WTC11 (cell line): Measurements from ENCODE around the gene TNS3. TPM values are rescaled to one million over a fixed set of nuclear protein-coding genes. Genes with fewer than 3 reads are reported as not detected.
A peak's percentile ranks its signal among the peaks of the same experiment; 100 is the strongest.
"Not testable (repeated sequence)": the region's sequence is repeated elsewhere in the genome, so short reads cannot be mapped to it uniquely, and the experiment has no call there.

Experiments
- ATAC-seq: fragments of 200-7000 bp; cut with Tn5 transposase; 2 replicates; pipeline ENCODE4 v1.10.0; 2021; ENCODE audit warnings: mild to moderate bottlenecking, moderate library complexity
- CTCF ChIA-PET: fragments of 300-600 bp; sonication (Branson Sonifier 250); formaldehyde crosslinking; loops from one replicate; lab custom pipeline; 2021; ENCODE audit warnings: antibody characterized with exemption; lab: Charles Lee
- POLR2A ChIA-PET: fragments of 350-600 bp; sonication (Branson Sonifier 250); formaldehyde crosslinking; loops from one replicate; lab custom pipeline; 2021; ENCODE audit warnings: antibody characterized with exemption; lab: Charles Lee
- DNase-seq: peaks from one replicate; pipeline ENCODE4 v3.0.0; 2021; ENCODE audit warnings: low spot score
- H3K27ac Mint-ChIP-seq: 2 replicates; pipeline ENCODE4 v1.8.0; 2021; ENCODE audit warnings: mixed read lengths
- H3K27me3 Mint-ChIP-seq: 2 replicates; pipeline ENCODE4 v1.8.0; 2021; ENCODE audit warnings: low read depth, mild to moderate bottlenecking, moderate library complexity, mixed read lengths
- H3K36me3 Mint-ChIP-seq: 2 replicates; pipeline ENCODE4 v1.8.0; 2021; ENCODE audit warnings: mixed read lengths
- H3K4me1 Mint-ChIP-seq: 2 replicates; pipeline ENCODE4 v1.8.0; 2022; ENCODE audit warnings: mixed read lengths
- H3K4me3 Mint-ChIP-seq: 2 replicates; pipeline ENCODE4 v1.8.0; 2021; ENCODE audit warnings: mild to moderate bottlenecking, moderate library complexity, mixed read lengths
- H3K9me3 Mint-ChIP-seq: 2 replicates; pipeline ENCODE4 v1.8.0; 2021; ENCODE audit warnings: mixed read lengths
- ATF1 ChIP-seq: sonication (generic); formaldehyde crosslinking; IDR thresholded peaks from 2 replicates; pipeline ENCODE4 v1.8.1; 2023; ENCODE audit warnings: mild to moderate bottlenecking, moderate library complexity, missing genetic modification reagents
- CREB1 ChIP-seq: sonication (generic); formaldehyde crosslinking; IDR thresholded peaks from 2 replicates; pipeline ENCODE4 v1.8.0; 2023; ENCODE audit warnings: mild to moderate bottlenecking, missing genetic modification reagents
- EMX1 ChIP-seq: fragments of 250-450 bp; sonication (Bioruptor Pico); IDR thresholded peaks from 2 replicates; pipeline ENCODE4 v1.8.0; 2021; ENCODE audit warnings: mild to moderate bottlenecking
- ESRRA ChIP-seq: sonication (generic); formaldehyde crosslinking; IDR thresholded peaks from 2 replicates; pipeline ENCODE4 v1.8.1; 2022; ENCODE audit warnings: mild to moderate bottlenecking, missing genetic modification reagents, borderline replicate concordance
- FOXK1 ChIP-seq: sonication (generic); formaldehyde crosslinking; IDR thresholded peaks from 2 replicates; pipeline ENCODE4 v1.8.0; 2022; ENCODE audit warnings: mild to moderate bottlenecking, moderate library complexity, missing genetic modification reagents
- HMGA2 ChIP-seq: fragments of 250-450 bp; sonication (Bioruptor Pico); IDR thresholded peaks from 2 replicates; pipeline ENCODE4 v1.4.0; 2021; ENCODE audit warnings: mild to moderate bottlenecking, moderate library complexity
- NFYB ChIP-seq: sonication (generic); formaldehyde crosslinking; conservative IDR thresholded peaks from 2 replicates; pipeline ENCODE4 v1.8.0; 2022; ENCODE audit warnings: low read depth, missing genetic modification reagents
- NR2C2 ChIP-seq: sonication (generic); formaldehyde crosslinking; IDR thresholded peaks from 2 replicates; pipeline ENCODE4 v1.8.0; 2022; ENCODE audit warnings: mild to moderate bottlenecking, missing genetic modification reagents
- RORB ChIP-seq: fragments of 250-450 bp; sonication (Bioruptor Pico); IDR thresholded peaks from 2 replicates; pipeline ENCODE4 v1.9.0; 2021; ENCODE audit warnings: mild to moderate bottlenecking
- SMAD3 ChIP-seq: sonication (generic); formaldehyde crosslinking; IDR thresholded peaks from 2 replicates; pipeline ENCODE4 v1.8.0; 2022; ENCODE audit warnings: missing genetic modification reagents, mild to moderate bottlenecking, borderline replicate concordance
- ZBTB21 ChIP-seq: sonication (generic); formaldehyde crosslinking; IDR thresholded peaks from 2 replicates; pipeline ENCODE4 v1.8.1; 2023; ENCODE audit warnings: mild to moderate bottlenecking, missing genetic modification reagents, borderline replicate concordance
- ZNF263 ChIP-seq: sonication (generic); formaldehyde crosslinking; IDR thresholded peaks from 2 replicates; pipeline ENCODE4 v1.8.1; 2022; ENCODE audit warnings: low read depth, mild to moderate bottlenecking, moderate library complexity, missing genetic modification reagents
- ZNF317 ChIP-seq: sonication (generic); formaldehyde crosslinking; IDR thresholded peaks from 2 replicates; pipeline ENCODE4 v1.8.1; 2023; ENCODE audit warnings: low read depth, mild to moderate bottlenecking, moderate library complexity, missing genetic modification reagents, borderline replicate concordance
- ZNF396 ChIP-seq: fragments of 250-450 bp; sonication (Bioruptor Pico); IDR thresholded peaks from 2 replicates; pipeline ENCODE4 v1.8.0; 2021; ENCODE audit warnings: mild to moderate bottlenecking, moderate library complexity, borderline replicate concordance
- total RNA-seq: library from RNA; stranded (reverse); gene quantifications from 3 replicates; pipeline ENCODE4 v1.2.3, GENCODE V29; 2021
- TF ChIP-seq, protein P1 (sequence below): sonication (generic); formaldehyde crosslinking; conservative IDR thresholded peaks from 2 replicates; pipeline ENCODE4 v1.8.1; 2023; ENCODE audit warnings: mild to moderate bottlenecking, low read depth, missing genetic modification reagents, moderate library complexity
- TF ChIP-seq, protein P2 (sequence below): sonication (generic); formaldehyde crosslinking; IDR thresholded peaks from 2 replicates; pipeline ENCODE4 v1.8.1; 2022; ENCODE audit warnings: mild to moderate bottlenecking, missing genetic modification reagents, moderate library complexity, borderline replicate concordance
- TF ChIP-seq, protein P3 (sequence below): fragments of 250-450 bp; sonication (Bioruptor Pico); conservative IDR thresholded peaks from 2 replicates; pipeline ENCODE4 v1.9.0; 2021; ENCODE audit warnings: mild to moderate bottlenecking
- TF ChIP-seq, protein P4 (sequence below): sonication (generic); formaldehyde crosslinking; IDR thresholded peaks from 2 replicates; pipeline ENCODE4 v1.8.1; 2023; ENCODE audit warnings: mild to moderate bottlenecking, missing genetic modification reagents
- TF ChIP-seq, protein P5 (sequence below): sonication (generic); formaldehyde crosslinking; IDR thresholded peaks from 2 replicates; pipeline ENCODE4 v1.8.0; 2022; ENCODE audit warnings: mild to moderate bottlenecking, missing genetic modification reagents

The TNS3 gene
- total RNA-seq, 1 experiment from 2014 or later: 37.7 TPM

DNA sequence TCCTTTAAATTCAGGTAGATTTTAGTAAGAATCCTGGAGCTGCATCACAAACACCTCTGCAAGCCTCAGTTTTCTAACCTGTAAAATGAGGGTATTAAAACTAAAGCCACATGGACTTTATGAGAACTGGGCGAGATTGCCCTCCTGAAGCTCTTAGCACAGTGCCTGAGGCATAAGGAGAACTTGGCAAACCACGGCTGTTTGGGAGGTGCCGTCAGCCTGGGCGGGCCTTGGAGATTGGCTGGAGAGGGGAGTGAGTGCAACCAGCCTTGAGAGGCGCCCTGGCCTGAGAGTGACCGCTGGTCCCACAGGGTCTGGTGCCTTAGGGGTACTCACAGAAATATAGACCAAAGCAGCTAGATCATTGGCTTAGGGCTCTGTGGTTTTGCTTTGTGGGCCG is 5.4 kb upstream of the TNS3 start:
- CTCF ChIA-PET: interaction anchor here (0.8 to 1.3 kb wide), 3 partner anchors 69 to 221 kb away, joined by 3 read pairs; no protein-coding TSS in a partner anchor
- peaks cover 31% of the 10 kb centered on the region for H3K27me3 Mint-ChIP-seq
- no peak overlapping the region for H3K4me3 Mint-ChIP-seq
- TF ChIP-seq RORB (CRISPR knock-in tag) (no peak), NR2C2 (CRISPR knock-in tag) (no peak), FOXK1 (no peak), ZNF263 (no peak), ATF1 (CRISPR knock-in tag) (no peak), CREB1 (no peak)
- TF ChIP-seq, protein P1, sequence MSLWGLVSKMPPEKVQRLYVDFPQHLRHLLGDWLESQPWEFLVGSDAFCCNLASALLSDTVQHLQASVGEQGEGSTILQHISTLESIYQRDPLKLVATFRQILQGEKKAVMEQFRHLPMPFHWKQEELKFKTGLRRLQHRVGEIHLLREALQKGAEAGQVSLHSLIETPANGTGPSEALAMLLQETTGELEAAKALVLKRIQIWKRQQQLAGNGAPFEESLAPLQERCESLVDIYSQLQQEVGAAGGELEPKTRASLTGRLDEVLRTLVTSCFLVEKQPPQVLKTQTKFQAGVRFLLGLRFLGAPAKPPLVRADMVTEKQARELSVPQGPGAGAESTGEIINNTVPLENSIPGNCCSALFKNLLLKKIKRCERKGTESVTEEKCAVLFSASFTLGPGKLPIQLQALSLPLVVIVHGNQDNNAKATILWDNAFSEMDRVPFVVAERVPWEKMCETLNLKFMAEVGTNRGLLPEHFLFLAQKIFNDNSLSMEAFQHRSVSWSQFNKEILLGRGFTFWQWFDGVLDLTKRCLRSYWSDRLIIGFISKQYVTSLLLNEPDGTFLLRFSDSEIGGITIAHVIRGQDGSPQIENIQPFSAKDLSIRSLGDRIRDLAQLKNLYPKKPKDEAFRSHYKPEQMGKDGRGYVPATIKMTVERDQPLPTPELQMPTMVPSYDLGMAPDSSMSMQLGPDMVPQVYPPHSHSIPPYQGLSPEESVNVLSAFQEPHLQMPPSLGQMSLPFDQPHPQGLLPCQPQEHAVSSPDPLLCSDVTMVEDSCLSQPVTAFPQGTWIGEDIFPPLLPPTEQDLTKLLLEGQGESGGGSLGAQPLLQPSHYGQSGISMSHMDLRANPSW (CRISPR knock-in tag): no peak
- TF ChIP-seq, protein P2, sequence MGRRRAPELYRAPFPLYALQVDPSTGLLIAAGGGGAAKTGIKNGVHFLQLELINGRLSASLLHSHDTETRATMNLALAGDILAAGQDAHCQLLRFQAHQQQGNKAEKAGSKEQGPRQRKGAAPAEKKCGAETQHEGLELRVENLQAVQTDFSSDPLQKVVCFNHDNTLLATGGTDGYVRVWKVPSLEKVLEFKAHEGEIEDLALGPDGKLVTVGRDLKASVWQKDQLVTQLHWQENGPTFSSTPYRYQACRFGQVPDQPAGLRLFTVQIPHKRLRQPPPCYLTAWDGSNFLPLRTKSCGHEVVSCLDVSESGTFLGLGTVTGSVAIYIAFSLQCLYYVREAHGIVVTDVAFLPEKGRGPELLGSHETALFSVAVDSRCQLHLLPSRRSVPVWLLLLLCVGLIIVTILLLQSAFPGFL (CRISPR knock-in tag): no peak
- TF ChIP-seq, protein P3, sequence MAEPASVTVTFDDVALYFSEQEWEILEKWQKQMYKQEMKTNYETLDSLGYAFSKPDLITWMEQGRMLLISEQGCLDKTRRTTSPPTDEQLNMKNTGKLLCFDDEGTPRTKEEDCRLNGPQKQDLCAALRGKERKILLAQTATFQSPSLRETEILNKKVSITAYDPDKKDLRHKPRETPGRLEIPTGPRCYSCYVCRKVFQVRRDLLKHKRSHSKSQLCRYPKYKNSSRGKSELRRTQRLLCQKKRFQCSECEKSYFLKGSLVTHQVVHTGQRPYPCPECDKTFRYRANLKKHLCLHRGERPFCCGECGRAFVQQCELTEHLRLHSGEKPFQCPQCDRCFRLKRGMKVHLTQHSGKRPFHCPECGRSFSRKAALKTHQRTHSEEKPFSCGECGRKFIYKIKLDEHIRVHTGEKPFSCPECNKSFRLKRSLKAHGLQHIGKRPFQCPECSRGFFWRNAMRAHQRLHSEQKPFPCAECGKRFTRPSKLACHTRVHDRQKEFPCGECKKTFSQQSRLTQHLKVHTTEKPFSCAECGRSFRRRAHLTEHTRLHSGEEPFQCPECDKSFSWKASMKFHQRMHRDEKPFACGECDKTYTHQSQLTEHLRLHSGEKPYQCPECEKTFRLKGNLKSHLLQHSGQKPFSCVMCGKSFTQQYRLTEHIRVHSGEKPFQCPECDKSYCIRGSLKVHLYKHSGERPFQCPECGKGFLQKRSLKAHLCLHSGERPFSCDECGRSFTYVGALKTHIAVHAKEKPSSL (CRISPR knock-in tag): no peak
- TF ChIP-seq, protein P4, sequence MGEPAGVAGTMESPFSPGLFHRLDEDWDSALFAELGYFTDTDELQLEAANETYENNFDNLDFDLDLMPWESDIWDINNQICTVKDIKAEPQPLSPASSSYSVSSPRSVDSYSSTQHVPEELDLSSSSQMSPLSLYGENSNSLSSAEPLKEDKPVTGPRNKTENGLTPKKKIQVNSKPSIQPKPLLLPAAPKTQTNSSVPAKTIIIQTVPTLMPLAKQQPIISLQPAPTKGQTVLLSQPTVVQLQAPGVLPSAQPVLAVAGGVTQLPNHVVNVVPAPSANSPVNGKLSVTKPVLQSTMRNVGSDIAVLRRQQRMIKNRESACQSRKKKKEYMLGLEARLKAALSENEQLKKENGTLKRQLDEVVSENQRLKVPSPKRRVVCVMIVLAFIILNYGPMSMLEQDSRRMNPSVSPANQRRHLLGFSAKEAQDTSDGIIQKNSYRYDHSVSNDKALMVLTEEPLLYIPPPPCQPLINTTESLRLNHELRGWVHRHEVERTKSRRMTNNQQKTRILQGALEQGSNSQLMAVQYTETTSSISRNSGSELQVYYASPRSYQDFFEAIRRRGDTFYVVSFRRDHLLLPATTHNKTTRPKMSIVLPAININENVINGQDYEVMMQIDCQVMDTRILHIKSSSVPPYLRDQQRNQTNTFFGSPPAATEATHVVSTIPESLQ (CRISPR knock-in tag): no peak
- peaks cover 3% of the 10 kb centered on the region for H3K36me3 Mint-ChIP-seq
- no peak overlapping the region for H3K27ac Mint-ChIP-seq
- POLR2A ChIA-PET: interaction anchor here (1.2 kb wide), 1 partner anchor 14 kb away, joined by 3 read pairs; no protein-coding TSS in a partner anchor
- ATAC-seq (no peak), DNase-seq (no peak)
- peaks cover 7% of the 10 kb centered on the region for H3K9me3 Mint-ChIP-seq
- peaks cover 49% of the 10 kb centered on the region for H3K4me1 Mint-ChIP-seq

DNA sequence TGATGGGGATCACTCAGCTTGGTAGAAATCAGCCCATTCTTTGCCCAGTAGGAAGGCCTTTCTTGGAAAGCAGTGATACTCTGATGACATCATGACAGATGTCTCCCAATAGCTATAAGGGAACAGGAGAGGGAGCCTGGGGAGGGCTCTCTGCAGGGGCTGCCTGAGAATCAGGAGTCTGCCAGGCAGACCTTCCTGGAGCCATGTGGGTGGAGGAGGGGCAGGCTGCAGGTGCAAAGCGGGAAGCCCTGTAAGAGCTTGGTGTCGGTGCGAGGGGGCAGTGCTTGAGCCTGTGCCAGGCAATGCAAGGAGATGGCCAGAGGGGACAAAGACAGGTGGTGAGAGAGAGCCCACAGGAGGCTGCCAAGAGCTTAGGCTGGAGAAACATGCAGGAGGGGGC is 5.0 kb upstream of the TNS3 start:
- DNase-seq: peak; percentile 20
- ChIA-PET CTCF (interaction anchor here (0.8 to 1.3 kb wide), 3 partner anchors 69 to 221 kb away, joined by 3 read pairs; no protein-coding TSS in a partner anchor), POLR2A (interaction anchor here (1.2 kb wide), 1 partner anchor 15 kb away, joined by 3 read pairs; no protein-coding TSS in a partner anchor)

DNA sequence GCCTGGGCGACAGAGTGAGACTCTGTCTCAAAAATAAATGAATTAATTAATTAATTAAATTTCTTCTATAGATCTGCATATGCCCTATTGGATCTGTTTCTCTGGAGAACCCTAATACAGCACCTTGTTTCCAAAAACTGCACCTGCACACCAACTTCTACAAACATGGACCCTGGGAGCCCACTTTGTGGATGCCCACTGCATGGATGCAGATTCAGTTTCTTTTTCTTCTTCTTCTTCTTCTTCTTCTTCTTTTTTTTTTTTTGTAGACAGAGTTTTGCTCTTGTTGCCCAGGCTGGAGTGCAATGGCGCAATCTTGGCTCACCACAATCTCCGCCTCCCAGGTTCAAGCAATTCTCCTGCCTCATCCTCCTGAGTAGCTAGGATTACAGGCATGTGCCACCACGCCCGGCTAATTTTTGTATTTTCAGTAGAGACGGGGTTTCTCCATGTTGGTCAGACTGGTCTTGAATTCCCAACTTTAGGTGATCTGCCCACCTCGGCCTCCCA is 4.3 kb upstream of the TNS3 start:
- DNase-seq, H3K4me3 Mint-ChIP-seq, CTCF ChIA-PET, ATAC-seq, H3K9me3 Mint-ChIP-seq, H3K27ac Mint-ChIP-seq, H3K36me3 Mint-ChIP-seq: not testable (repeated sequence)
- peaks cover 40% of the 10 kb centered on the region for H3K4me1 Mint-ChIP-seq
- H3K27me3 Mint-ChIP-seq: peaks cover 33% of the 10 kb centered on the region
- POLR2A ChIA-PET: interaction anchor here (1.2 kb wide), 1 partner anchor 15 kb away, joined by 3 read pairs; no protein-coding TSS in a partner anchor

More for the DNA sequence above, 5.0 kb upstream of the TNS3 start:
- ATAC-seq: no peak
- Mint-ChIP-seq H3K27ac (no peak overlapping the region), H3K27me3 (peaks cover 33% of the 10 kb centered on the region), H3K9me3 (peaks cover 7% of the 10 kb centered on the region), H3K4me1 (peaks cover 47% of the 10 kb centered on the region), H3K36me3 (peaks cover 3% of the 10 kb centered on the region), H3K4me3 (no peak overlapping the region)
- TF ChIP-seq SMAD3 (no peak), EMX1 (CRISPR knock-in tag) (no peak), NFYB (CRISPR knock-in tag) (no peak), HMGA2 (CRISPR knock-in tag) (no peak), ZNF396 (no peak), ESRRA (CRISPR knock-in tag) (no peak), ZNF317 (CRISPR knock-in tag) (no peak), ZBTB21 (CRISPR knock-in tag) (no peak)
- TF ChIP-seq, protein P5, sequence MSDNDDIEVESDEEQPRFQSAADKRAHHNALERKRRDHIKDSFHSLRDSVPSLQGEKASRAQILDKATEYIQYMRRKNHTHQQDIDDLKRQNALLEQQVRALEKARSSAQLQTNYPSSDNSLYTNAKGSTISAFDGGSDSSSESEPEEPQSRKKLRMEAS (CRISPR knock-in tag): peak; percentile 55; the same call in 1 of the 2 replicates
